Inflammatory macrophage treated with lipopolysaccharide for 4 hours (primary cell): ENCODE data around the gene IGDCC3.

ENCODE experiments used
- DNase-seq: peaks from one replicate; pipeline ENCODE4 v3.0.0-alpha.2; 2020

Gene IGDCC3

GRCh38 chr15:65377976-65378366, at the start of gene IGDCC3:
TSS of gene IGDCC3 (minus strand) at chr15:65378002. CDS start at chr15:65377788, 214 bp downstream.
- DNase-seq, result no peak

- no peak for DNase-seq
These were observed 48.5 kb upstream of the IGDCC3 start for GRCh38 chr15:65426216-65426853.

GRCh38 chr15:65424683-65425082, 46.9 kb upstream of the IGDCC3 start:
- DNase-seq, result no peak

GRCh38 chr15:65423976-65424679, 46.3 kb upstream of the IGDCC3 start:
- peak; percentile 13 for DNase-seq

- DNase-seq, result no peak
These were observed 45.6 kb upstream of the IGDCC3 start for GRCh38 chr15:65423150-65423975.

- peak; percentile 1 for DNase-seq
These were observed 43.8 kb upstream of the IGDCC3 start for GRCh38 chr15:65421360-65422215.

GRCh38 chr15:65420975-65421359, 43.2 kb upstream of the IGDCC3 start:
- no peak for DNase-seq

- DNase-seq, result no peak
These were observed 40.8 kb upstream of the IGDCC3 start for GRCh38 chr15:65418596-65418995.

GRCh38 chr15:65416845-65417416, 39.1 kb upstream of the IGDCC3 start:
- no peak for DNase-seq

GRCh38 chr15:65414841-65415621, 37.2 kb upstream of the IGDCC3 start:
- no peak for DNase-seq

GRCh38 chr15:65413760-65414144, 36.0 kb upstream of the IGDCC3 start:
- no peak for DNase-seq

- no peak for DNase-seq
These were observed 35.4 kb upstream of the IGDCC3 start for GRCh38 chr15:65413051-65413759.

GRCh38 chr15:65412556-65412955, 34.8 kb upstream of the IGDCC3 start:
- no peak for DNase-seq

GRCh38 chr15:65411465-65412071, 33.8 kb upstream of the IGDCC3 start:
- DNase-seq, result no peak

GRCh38 chr15:65410972-65411371, 33.2 kb upstream of the IGDCC3 start:
- DNase-seq, result no peak

GRCh38 chr15:65410036-65410435, 32.2 kb upstream of the IGDCC3 start:
- no peak for DNase-seq

GRCh38 chr15:65409036-65409631, 31.3 kb upstream of the IGDCC3 start:
- peak; percentile 62 for DNase-seq

GRCh38 chr15:65408324-65409035, 30.7 kb upstream of the IGDCC3 start:
- DNase-seq, result no peak

GRCh38 chr15:65406424-65407000, 28.7 kb upstream of the IGDCC3 start:
- DNase-seq, result no peak
